B cell (primary cell): ENCODE measurements around the gene MEPCE.

Experiments
- CTCF ChIP-seq: fragments of 200-600 bp; IDR thresholded peaks from one replicate; pipeline ENCODE4 v1.8.0; 2022; ENCODE audit warnings: antibody characterized with exemption, mild to moderate bottlenecking
- EZH2 ChIP-seq: IDR thresholded peaks from 2 replicates; pipeline ENCODE4 v1.6.1; 2012; ENCODE audit warnings: borderline replicate concordance, low read depth, mild to moderate bottlenecking, moderate library complexity, low read length; ENCODE audit not compliant: insufficient read depth, poor library complexity, severe bottlenecking

GRCh38 chr7:100428967-100429636, 529 bp upstream of the MEPCE start:
- TF ChIP-seq CTCF (no peak), EZH2 (no peak)
